Erythroblast (primary cell): ENCODE measurements around the gene CACNB1.

ENCODE experiments used
- DNase-seq, 2 experiments: peaks; one replicate each; lab custom pipeline; 2025; lab: John Stamatoyannopoulos, UW
- GATA1 ChIP-seq: IDR thresholded peaks from 2 replicates; pipeline ENCODE4 v1.6.1; 2011; ENCODE audit warnings: low read depth, mild to moderate bottlenecking, control low read depth, low read length, moderate library complexity
- POLR2A ChIP-seq: IDR thresholded peaks from 2 replicates; pipeline ENCODE4 v1.6.1; 2011; ENCODE audit warnings: mild to moderate bottlenecking, low read length

CACNB1 gene

DNA sequence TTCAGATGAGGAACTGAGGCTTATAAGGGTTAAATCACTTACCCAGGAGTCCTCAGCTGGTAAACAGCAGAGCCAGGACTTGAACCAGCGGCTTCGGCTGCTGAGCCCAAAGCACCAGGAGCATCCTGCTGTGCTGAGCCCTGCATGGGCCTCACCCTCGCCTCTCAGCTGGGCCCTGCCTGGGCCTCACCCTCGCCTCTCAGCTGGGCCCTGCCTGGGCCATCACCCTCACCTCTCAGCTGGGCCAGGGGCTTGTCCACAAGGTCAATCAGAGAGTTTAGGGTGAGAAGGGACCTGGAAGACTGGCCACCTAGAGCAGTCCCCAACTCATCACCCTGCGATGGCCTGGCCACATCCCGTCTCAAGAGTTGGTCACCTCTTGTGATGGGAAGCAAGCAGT, 24.1 kb upstream of the CACNB1 start:
- no peak for DNase-seq
- TF ChIP-seq POLR2A (no peak), GATA1 (no peak)

DNA sequence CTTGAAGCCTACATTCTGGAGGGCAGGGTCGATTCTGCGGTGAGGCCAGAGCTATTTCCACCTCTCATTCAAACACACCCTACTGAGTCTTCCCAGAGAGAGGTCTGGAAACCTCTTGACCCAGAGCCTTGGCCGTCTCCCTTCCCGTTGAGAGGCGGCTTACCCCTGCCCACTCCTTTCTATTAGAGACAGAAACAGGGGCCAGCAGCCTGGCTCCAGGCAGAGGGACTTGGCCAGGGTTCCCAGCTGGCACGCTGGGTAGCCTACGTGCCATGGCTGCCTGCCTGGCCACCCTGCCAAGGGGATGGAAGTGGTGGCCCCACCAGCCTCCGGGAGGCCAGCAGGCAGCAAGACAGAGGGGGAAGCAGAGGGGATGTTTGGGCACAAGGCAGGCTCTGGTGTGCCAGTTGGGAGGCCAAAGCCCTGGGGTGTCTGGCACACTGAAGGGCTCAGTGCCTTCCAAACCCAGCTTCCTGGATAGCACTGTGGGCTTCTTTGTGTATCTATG, 22.2 kb upstream of the CACNB1 start:
- DNase-seq = no peak
- TF ChIP-seq POLR2A (no peak), GATA1 (no peak)

DNA sequence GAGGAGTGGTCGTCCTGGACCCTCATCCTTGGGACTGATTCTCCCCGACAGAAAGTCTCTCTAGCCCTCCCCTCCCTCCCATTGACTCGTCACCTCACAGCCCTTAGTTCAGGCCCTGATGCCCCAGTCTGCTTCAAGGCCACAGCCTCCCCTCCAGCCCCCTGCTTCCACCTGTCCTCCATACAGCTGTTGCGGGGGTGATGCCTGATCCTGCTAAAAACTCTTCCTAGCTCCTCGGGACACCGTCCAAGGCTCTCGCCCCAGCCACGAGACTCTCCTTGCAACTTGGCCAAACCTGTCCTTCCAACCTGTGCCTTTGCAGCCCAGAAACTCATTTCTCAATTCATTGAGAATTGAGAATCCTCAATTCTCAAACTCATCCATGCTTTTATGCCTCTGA, 21.4 kb upstream of the CACNB1 start:
- TF ChIP-seq GATA1 (no peak), POLR2A (no peak)
- no peak for DNase-seq

DNA sequence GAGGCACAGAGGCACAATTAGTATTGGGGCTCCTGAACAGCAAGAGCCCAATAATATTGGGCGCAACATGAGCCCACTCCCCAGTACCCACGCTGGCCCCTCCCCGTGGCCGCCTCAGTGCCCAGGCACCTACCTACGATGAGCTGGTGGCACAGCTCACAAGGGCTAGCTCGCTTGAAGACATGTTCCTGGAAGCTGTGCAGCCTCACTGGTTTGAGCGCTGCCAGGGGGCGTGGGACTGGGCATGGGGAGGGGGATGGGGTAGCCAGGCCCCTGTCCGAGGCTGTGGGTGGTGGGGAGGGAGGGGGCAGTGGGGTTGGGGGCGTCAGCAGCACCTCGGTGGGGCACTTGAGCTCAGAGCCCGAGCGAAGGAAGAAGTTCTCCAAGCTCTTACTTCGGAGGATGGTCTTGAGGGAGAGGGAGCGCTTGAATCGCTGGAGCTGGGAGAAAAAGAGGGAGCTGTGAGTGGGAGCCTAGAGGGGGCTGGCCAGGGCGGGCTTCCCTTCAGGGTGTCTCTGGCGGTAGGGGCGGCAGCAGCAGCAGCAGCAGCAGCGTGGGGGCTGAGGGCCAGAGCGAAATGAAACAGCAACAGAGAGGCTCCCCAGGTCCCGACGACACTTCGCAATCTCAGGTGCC, 20.4 kb upstream of the CACNB1 start:
- no peak for DNase-seq
- TF ChIP-seq GATA1 (no peak), POLR2A (no peak)

DNA sequence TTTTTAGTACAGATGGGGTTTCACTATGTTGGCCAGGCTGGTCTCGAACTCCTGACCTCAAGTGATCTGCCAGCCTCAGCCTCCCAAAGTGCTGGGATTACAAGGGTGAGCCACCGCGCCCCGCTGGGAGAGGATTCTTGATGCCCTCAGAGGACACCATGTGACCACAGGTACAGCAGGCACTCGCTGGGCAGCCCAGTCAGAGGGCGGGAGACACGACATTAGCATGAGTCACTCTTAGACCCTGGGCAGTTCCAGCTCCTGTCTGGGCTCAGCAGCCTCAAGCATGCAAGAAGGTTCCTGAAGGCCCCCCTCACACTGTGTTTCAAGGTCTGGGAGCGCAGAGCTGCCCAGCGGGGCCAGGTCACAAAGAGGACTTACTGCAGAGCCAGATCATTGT, 16.4 kb upstream of the CACNB1 start:
- TF ChIP-seq POLR2A (no peak), GATA1 (no peak)
- no peak for DNase-seq

DNA sequence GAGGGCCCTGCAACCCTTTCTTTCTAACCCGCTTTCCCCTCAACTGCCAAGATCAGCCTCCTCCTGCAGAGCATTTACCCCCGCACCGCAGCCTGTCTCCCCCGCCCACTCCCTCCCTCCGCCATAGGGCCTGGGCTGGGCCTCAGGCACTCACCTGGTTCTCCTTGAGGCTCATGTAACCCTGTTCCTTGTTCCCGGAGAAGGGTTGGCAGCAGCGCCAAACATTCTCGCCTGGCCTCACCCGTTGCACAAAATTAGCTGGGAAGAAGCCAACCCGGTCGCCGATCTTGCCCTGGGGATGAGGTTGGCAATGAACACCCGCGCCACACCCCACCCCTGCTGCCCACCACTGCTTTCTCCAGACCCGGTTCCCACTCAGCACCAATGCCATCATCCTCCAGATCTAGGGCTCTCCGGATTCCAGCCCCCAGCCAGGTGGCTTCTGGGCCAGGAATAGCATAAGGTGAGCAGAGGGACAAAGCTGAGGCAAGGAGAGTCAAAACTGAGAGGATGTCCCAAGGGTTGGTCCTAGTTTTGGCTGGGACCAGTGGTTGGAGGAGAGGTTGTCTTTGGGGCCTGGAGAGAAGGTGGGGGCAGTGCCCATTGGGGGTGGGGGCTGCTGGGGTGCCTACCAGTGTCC, 15.5 kb upstream of the CACNB1 start:
- DNase-seq = no peak
- TF ChIP-seq POLR2A (no peak), GATA1 (no peak)

DNA sequence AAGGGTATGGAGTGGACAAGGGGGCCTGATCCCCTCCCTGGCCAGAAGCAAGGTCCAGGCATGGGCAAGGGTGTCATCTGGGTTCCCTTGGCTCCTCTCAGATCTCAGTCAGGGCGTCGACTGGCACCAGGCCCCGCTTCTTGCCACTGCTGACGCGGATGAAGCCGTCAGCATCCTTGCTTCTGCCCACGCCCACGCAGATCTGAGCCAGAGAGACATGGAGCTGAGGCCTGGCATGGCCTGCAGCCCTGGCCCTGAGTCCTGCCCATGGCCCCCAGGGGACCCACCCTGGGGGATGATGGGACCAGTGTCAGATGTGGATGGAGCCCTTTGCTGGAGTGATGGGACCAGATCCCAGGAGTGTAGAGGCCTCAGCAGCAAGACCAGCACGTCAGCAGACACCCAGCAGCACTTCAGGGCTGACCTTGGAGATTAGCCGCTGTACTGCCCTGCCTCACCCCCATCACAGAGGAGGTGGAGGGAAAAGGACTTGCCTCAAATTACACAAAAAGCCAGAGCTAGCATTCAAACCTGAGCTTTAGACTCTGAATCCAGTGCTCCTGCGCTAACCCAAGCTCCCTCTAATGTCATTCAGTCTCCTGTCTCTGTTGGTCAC, 14.8 kb upstream of the CACNB1 start:
- DNase-seq = no peak
- TF ChIP-seq POLR2A = no peak
- TF ChIP-seq GATA1 = no peak

DNA sequence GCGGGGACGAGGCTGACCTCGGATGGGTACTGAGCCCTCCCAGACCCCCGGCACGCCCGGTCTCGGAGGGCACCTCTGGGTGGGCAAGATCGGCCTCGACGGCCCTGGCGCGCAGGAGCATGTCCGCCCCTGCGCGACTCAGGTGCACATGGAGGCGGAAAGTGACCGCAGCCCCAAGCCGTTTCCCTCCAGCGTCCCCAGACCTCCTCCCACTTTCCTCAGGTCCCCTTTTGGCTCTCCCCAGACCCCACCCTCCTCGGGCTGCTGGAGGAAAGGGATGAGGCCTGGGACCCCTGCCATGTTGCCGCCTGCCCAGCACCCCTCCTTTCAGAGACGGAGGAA, 12.6 kb upstream of the CACNB1 start:
- DNase-seq = no peak
- TF ChIP-seq GATA1 = no peak
- no peak for TF ChIP-seq POLR2A

DNA sequence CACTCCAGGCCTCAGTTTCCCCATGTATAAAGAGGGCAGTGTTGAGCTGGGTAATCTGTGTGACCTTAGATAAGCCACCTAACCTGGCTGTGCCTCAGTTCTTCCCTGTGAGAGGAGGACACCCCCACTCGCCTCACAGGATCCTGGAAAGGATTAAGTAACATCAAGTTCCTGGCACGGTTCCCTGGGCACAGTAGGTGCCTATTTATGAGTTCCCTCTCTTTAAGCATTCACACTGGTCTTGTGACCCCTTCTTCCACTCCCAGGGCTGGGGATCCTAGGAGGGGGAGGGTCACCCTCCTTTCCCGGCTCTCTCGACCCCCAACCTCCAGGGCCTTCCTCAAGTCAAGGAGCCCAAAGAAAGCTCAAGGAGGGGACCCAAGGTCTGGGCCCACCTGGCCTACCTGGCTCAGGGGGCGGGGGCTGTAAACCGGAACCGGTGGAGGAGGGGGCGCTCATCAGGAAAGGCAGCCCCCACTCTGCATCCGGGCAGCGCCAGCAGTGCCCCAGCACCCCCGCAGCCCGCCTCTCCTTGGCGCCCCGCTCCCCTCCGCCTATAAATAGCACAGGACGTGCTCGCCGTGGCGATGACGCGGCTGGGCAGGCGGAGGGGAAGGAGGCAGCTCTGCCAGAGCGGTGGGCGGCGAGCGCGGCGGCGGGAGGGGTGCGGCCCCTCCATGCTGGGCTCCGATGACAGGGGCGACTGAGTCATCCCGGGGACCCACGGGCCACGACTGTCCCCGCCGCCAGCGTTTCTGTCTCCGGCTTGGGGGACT, 12.0 kb upstream of the CACNB1 start:
- peak in 1 of 2 experiments; percentile 34 for DNase-seq

DNA sequence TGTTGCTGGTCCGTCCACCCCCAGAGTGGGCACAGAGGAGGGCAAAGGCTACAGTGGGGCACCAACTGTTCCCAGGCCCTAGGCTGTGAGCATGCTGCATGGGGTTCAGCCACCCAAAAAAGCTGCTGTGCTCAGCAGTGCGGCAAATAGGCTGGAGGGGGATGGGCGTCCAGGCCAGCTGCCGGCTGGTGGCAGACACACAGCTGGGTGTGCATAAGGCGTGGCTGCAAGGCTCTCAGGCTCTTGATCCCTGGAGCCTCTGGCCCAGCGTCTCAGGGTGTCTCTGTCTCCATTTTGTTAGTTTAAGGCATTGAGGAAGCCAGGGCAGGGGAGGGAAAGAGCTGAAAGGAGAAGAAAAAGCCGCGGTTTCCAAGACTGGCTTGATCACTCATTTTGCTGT, 11.4 kb upstream of the CACNB1 start:
- DNase-seq = no peak
- TF ChIP-seq GATA1 (no peak), POLR2A (no peak)

More for the DNA sequence above, 12.0 kb upstream of the CACNB1 start:
- TF ChIP-seq GATA1 = no peak
- TF ChIP-seq POLR2A = no peak

DNA sequence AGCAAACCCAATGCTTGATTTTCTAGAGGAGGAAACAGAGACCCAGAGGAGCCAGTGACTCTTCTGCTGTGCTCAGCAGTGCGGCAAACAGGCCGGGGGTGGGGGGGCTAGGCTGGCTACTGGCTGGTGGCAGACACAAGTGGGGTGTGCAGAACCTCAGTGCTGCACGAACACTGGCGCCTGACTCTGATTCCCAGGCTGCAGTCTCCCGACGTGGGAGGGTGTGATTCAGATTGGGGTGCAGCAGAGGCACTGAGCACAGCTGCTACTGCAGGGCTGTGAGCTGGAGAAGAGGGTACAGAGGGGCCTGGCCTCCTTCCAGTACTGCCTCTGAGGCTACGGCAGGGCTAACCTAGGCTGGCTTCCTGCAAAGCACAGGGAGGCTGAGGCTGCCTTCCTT, 10.7 kb upstream of the CACNB1 start:
- no peak for DNase-seq
- TF ChIP-seq GATA1 (no peak), POLR2A (no peak)

DNA sequence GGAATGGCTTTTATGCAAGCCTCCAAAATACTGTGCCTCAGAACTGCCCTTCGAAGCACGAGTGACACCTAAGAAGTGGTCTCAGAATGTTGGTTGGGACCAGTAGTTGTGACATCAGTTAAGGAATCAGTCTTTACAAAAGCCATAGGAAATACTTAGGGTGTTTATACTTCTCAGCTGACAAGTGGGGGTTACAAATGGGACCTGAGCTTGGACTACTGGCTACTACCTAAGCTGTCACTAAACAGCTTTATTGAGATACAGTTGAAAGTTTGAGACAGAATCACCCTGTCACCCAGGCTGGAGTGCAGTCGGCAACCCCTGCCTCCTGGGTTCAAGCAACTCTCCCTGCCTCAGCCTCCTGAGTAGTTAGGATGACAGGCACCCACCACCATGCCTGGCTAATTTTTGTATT, 7.7 kb upstream of the CACNB1 start:
- peak; percentile 42 for TF ChIP-seq POLR2A
- no peak for TF ChIP-seq GATA1
- DNase-seq = no peak

DNA sequence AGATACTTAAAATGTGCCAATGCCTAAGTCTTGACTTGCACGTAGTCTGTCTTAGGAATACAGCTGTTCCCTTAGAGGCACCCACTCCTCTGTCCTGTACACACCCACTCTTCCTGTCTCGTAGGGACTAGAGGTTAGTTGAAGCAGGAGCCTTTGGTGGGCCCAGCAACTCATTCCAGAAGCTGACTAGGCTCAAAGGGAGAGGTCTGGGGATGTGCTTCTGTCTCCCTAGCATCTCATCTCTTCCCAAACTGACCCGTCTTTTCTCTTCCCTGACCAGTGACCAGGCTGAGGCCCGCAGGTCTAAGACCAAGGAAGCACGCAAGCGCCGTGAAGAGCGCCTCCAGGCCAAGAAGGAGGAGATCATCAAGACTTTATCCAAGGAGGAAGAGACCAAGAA, 6.8 kb upstream of the CACNB1 start:
- TF ChIP-seq GATA1 (no peak), POLR2A (no peak)
- no peak for DNase-seq
